ENCODE measurements around the gene CCDC138. TPM values are rescaled to one million over a fixed set of nuclear protein-coding genes. Genes with fewer than 3 reads are reported as not detected.

The CCDC138 gene
- total and polyA plus RNA-seq, 2 of the 13 experiments (the other 11 are each of a cell fraction or from before 2014, with no cell fraction given): 5.6 to 32.5 TPM

- no peaks in the 10 kb centered on the region for H3K36me3 ChIP-seq (replicated peaks in 1 of 2; ENCODE audit: control insufficient read depth in 1 of 2, insufficient read depth in 2 of 2, low read length in 2 of 2)
- ChIA-PET CTCF (ENCODE audit: low intra/inter-chr PET ratio, low total read pairs) (no interaction called here), POLR2A (no interaction called here)
- H3K9ac ChIP-seq (ENCODE audit: insufficient read depth, low read depth, low read length): no peak overlapping the region
- WGBS (ENCODE audit: low lambda C conversion rate): 41% methylated on average over 21 of the region's 21 CpGs
- H3K27me3 ChIP-seq (ENCODE audit: control insufficient read depth in 1 of 2, insufficient read depth in 2 of 2, low read length in 2 of 2): peaks cover 2 to 26% of the 10 kb centered on the region in 2 experiments; a peak in 3 of 5 replicates
- no peak overlapping the region for H3K4me3 ChIP-seq (replicated peaks in 1 of 3; ENCODE audit: insufficient read depth in 1 of 3, low read depth in 2 of 3, low read length in 3 of 3)
- H4K20me1 ChIP-seq (ENCODE audit: insufficient read depth, low read length): no peaks in the 10 kb centered on the region; the same call in 1 of the 2 replicates
- H3K4me2 ChIP-seq (ENCODE audit: low read depth, low read length): no peak overlapping the region
- H3K4me1 ChIP-seq (ENCODE audit: insufficient read depth, low read length): peaks cover 11% of the 10 kb centered on the region
- FAIRE-seq (no peak), DNase-seq (ENCODE audit: low spot score) (no peak), ATAC-seq (no peak)
- no TSS peak for BruUV-seq (replicated peaks)
- no peak overlapping the region for H2AFZ ChIP-seq (ENCODE audit: low read length)
- in situ Hi-C loops (cut with HindIII; ENCODE audit: extremely low pct_ligation_motif_present, low pct_unique_long_range_greater_than_20kb) (no loop called here), intact Hi-C loops (cut with micrococcal nuclease; ENCODE audit: unreplicated experiment) (no loop called here)
- H3K27ac ChIP-seq (ENCODE audit: extremely low read length, insufficient read depth, low read length): no peak overlapping the region
- H3K9me3 ChIP-seq (ENCODE audit: low read length): no peaks in the 10 kb centered on the region
- peak; percentile 81 for TF ChIP-seq MAFF (IDR thresholded peaks at IDR 0.05; ENCODE audit: low read depth, low read length)
- no peak for TF ChIP-seq KLF11 (CRISPR knock-in tag; IDR thresholded peaks at IDR 0.05)
- peak; percentile 84 to 93 for TF ChIP-seq MAFK (conservative IDR thresholded peaks at IDR 0.05 in 1 of 2, IDR thresholded peaks at IDR 0.05 in 1 of 2; ENCODE audit: low read length in 2 of 2)
- no peaks in the 10 kb centered on the region for H3K79me2 ChIP-seq (ENCODE audit: insufficient read depth, low read length)
These were observed 125.4 kb downstream of the CCDC138 start for GRCh38 chr2:108911807-108912628.

- Histone ChIP-seq H2AFZ (ENCODE audit: low read length) (no peak overlapping the region), H3K36me3 (replicated peaks in 1 of 2; ENCODE audit: control insufficient read depth in 1 of 2, insufficient read depth in 2 of 2, low read length in 2 of 2) (no peaks in the 10 kb centered on the region), H3K4me3 (replicated peaks in 1 of 3; ENCODE audit: insufficient read depth in 1 of 3, low read depth in 2 of 3, low read length in 3 of 3) (no peak overlapping the region), H3K27ac (ENCODE audit: extremely low read length, insufficient read depth, low read length) (no peak overlapping the region), H4K20me1 (ENCODE audit: insufficient read depth, low read length) (no peaks in the 10 kb centered on the region; the same call in 1 of the 2 replicates), H3K79me2 (ENCODE audit: insufficient read depth, low read length) (no peaks in the 10 kb centered on the region), H3K4me1 (ENCODE audit: insufficient read depth, low read length) (peaks cover 17% of the 10 kb centered on the region), H3K27me3 (ENCODE audit: control insufficient read depth in 1 of 2, insufficient read depth in 2 of 2, low read length in 2 of 2) (peaks cover 2 to 26% of the 10 kb centered on the region in 2 experiments; a peak in 3 of 5 replicates), H3K4me2 (ENCODE audit: low read depth, low read length) (no peak overlapping the region), H3K9me3 (ENCODE audit: low read length) (no peaks in the 10 kb centered on the region), H3K9ac (ENCODE audit: insufficient read depth, low read depth, low read length) (no peak overlapping the region)
- POLR2A ChIA-PET: no interaction called here
- in situ Hi-C loops (cut with HindIII; ENCODE audit: extremely low pct_ligation_motif_present, low pct_unique_long_range_greater_than_20kb) (no loop called here), intact Hi-C loops (cut with micrococcal nuclease; ENCODE audit: unreplicated experiment) (no loop called here)
- TF ChIP-seq ZSCAN12 (CRISPR knock-in tag; IDR thresholded peaks at IDR 0.05) (no peak), ZNF33A (CRISPR knock-in tag; IDR thresholded peaks at IDR 0.05; ENCODE audit: borderline replicate concordance) (no peak)
- no peak for ATAC-seq
- WGBS (ENCODE audit: low lambda C conversion rate): 61% methylated on average over 5 of the region's 5 CpGs
- FAIRE-seq: no peak
- no TSS peak for BruUV-seq (replicated peaks)
- CTCF ChIA-PET (ENCODE audit: low intra/inter-chr PET ratio, low total read pairs): no interaction called here
- DNase-seq (ENCODE audit: low spot score): no peak
These were observed 126.0 kb downstream of the CCDC138 start for GRCh38 chr2:108912629-108912902.

All from HepG2 (cell line).